Ishikawa (cell line): Measurements from ENCODE around the gene OSTM1.

Source experiments
- CEBPB ChIP-seq: IDR thresholded peaks from 2 replicates; pipeline ENCODE4 v1.6.1; 2012
- CREB1 ChIP-seq: IDR thresholded peaks from 2 replicates; pipeline ENCODE4 v1.6.1; 2012; ENCODE audit warnings: low read depth
- EGR1 ChIP-seq: IDR thresholded peaks from 2 replicates; pipeline ENCODE4 v1.6.1; 2012
- EP300 ChIP-seq: IDR thresholded peaks from 2 replicates; pipeline ENCODE4 v1.6.1; 2012; ENCODE audit warnings: borderline replicate concordance
- FOXM1 ChIP-seq: IDR thresholded peaks from 2 replicates; pipeline ENCODE4 v1.6.1; 2012; ENCODE audit warnings: low read depth, borderline replicate concordance
- NFIC ChIP-seq: IDR thresholded peaks from 2 replicates; pipeline ENCODE4 v1.6.1; 2012
- RAD21 ChIP-seq: IDR thresholded peaks from 2 replicates; pipeline ENCODE4 v1.6.1; 2012; ENCODE audit warnings: low read depth
- TAF1 ChIP-seq: IDR thresholded peaks from 2 replicates; pipeline ENCODE4 v1.6.1; 2012; ENCODE audit warnings: low read depth, mild to moderate bottlenecking
- TCF12 ChIP-seq: IDR thresholded peaks from 2 replicates; pipeline ENCODE4 v1.6.1; 2012; ENCODE audit warnings: low read depth
- TEAD4 ChIP-seq: IDR thresholded peaks from 2 replicates; pipeline ENCODE4 v1.6.1; 2012
- YY1 ChIP-seq: IDR thresholded peaks from 2 replicates; pipeline ENCODE4 v1.6.1; 2012; ENCODE audit warnings: low read depth
- ZBTB7A ChIP-seq: IDR thresholded peaks from 2 replicates; pipeline ENCODE4 v1.6.1; 2012; ENCODE audit warnings: low read depth
- TF ChIP-seq, protein P1 (sequence below): IDR thresholded peaks from 2 replicates; pipeline ENCODE4 v1.6.1; 2012
- TF ChIP-seq, protein P2 (sequence below): IDR thresholded peaks from 2 replicates; pipeline ENCODE4 v1.6.1; 2012
- TF ChIP-seq, protein P3 (sequence below): IDR thresholded peaks from 2 replicates; pipeline ENCODE4 v1.6.1; 2012; ENCODE audit warnings: low read depth, mild to moderate bottlenecking

Gene OSTM1

DNA sequence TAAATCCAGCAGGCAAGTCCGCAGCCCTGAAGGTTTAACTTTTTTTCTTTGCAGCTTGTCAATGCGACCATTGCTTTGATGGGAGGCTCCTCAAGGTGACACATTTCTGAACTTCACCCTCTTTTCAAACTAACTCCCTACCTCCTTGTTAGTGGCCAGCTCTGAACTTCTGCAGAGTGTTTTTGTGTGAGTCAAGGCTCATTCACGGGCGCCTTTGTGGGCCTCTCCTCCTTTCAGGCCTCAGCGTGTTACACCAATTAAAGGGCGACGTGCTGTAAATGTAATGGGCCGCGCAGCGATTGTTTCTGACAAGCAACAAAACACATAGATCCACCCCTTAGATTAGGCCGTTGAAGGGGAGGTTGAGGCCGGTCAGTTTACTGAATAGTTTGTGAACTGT is 45.8 kb upstream of the OSTM1 start:
- TF ChIP-seq CREB1, result no peak
- no peak for TF ChIP-seq NFIC
- no peak for TF ChIP-seq TEAD4
- TF ChIP-seq EP300, result no peak
- TF ChIP-seq FOXM1, result no peak
- TF ChIP-seq RAD21, result no peak
- no peak for TF ChIP-seq TAF1
- TF ChIP-seq, protein P1, sequence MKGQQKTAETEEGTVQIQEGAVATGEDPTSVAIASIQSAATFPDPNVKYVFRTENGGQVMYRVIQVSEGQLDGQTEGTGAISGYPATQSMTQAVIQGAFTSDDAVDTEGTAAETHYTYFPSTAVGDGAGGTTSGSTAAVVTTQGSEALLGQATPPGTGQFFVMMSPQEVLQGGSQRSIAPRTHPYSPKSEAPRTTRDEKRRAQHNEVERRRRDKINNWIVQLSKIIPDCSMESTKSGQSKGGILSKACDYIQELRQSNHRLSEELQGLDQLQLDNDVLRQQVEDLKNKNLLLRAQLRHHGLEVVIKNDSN, result no peak
- TF ChIP-seq YY1, result no peak
- TF ChIP-seq EGR1, result no peak
- TF ChIP-seq, protein P2, sequence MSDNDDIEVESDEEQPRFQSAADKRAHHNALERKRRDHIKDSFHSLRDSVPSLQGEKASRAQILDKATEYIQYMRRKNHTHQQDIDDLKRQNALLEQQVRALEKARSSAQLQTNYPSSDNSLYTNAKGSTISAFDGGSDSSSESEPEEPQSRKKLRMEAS, result no peak
- no peak for TF ChIP-seq CEBPB
- TF ChIP-seq ZBTB7A, result no peak
- TF ChIP-seq, protein P3, sequence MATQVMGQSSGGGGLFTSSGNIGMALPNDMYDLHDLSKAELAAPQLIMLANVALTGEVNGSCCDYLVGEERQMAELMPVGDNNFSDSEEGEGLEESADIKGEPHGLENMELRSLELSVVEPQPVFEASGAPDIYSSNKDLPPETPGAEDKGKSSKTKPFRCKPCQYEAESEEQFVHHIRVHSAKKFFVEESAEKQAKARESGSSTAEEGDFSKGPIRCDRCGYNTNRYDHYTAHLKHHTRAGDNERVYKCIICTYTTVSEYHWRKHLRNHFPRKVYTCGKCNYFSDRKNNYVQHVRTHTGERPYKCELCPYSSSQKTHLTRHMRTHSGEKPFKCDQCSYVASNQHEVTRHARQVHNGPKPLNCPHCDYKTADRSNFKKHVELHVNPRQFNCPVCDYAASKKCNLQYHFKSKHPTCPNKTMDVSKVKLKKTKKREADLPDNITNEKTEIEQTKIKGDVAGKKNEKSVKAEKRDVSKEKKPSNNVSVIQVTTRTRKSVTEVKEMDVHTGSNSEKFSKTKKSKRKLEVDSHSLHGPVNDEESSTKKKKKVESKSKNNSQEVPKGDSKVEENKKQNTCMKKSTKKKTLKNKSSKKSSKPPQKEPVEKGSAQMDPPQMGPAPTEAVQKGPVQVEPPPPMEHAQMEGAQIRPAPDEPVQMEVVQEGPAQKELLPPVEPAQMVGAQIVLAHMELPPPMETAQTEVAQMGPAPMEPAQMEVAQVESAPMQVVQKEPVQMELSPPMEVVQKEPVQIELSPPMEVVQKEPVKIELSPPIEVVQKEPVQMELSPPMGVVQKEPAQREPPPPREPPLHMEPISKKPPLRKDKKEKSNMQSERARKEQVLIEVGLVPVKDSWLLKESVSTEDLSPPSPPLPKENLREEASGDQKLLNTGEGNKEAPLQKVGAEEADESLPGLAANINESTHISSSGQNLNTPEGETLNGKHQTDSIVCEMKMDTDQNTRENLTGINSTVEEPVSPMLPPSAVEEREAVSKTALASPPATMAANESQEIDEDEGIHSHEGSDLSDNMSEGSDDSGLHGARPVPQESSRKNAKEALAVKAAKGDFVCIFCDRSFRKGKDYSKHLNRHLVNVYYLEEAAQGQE, result no peak
- no peak for TF ChIP-seq TCF12

DNA sequence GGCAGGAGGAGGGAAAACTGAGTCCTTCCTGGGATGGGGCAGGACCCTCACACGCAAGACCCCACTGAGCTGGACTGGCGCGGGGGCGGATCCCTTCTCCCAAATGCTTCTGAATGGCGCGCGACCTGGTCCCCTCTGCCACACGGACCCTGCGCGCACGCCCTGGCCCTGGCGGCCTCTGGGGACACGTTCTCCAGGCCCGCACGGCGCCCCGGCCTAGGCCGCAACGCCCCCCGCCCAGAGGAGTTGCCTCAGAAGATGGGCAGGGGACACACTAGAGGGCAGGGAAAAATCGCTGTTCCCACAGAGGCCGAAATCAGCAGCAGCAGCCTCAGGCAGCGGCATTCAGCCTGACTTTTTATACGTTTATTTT is 45.2 kb upstream of the OSTM1 start:
- no peak for TF ChIP-seq TEAD4
- no peak for TF ChIP-seq TCF12
- TF ChIP-seq, protein P2, result no peak
- no peak for TF ChIP-seq TAF1
- TF ChIP-seq, protein P3, result no peak
- TF ChIP-seq, protein P1, result no peak
- TF ChIP-seq FOXM1, result no peak
- no peak for TF ChIP-seq EGR1
- TF ChIP-seq NFIC, result no peak
- no peak for TF ChIP-seq CREB1
- TF ChIP-seq RAD21, result no peak
- no peak for TF ChIP-seq ZBTB7A
- no peak for TF ChIP-seq EP300
- no peak for TF ChIP-seq YY1
- no peak for TF ChIP-seq CEBPB

DNA sequence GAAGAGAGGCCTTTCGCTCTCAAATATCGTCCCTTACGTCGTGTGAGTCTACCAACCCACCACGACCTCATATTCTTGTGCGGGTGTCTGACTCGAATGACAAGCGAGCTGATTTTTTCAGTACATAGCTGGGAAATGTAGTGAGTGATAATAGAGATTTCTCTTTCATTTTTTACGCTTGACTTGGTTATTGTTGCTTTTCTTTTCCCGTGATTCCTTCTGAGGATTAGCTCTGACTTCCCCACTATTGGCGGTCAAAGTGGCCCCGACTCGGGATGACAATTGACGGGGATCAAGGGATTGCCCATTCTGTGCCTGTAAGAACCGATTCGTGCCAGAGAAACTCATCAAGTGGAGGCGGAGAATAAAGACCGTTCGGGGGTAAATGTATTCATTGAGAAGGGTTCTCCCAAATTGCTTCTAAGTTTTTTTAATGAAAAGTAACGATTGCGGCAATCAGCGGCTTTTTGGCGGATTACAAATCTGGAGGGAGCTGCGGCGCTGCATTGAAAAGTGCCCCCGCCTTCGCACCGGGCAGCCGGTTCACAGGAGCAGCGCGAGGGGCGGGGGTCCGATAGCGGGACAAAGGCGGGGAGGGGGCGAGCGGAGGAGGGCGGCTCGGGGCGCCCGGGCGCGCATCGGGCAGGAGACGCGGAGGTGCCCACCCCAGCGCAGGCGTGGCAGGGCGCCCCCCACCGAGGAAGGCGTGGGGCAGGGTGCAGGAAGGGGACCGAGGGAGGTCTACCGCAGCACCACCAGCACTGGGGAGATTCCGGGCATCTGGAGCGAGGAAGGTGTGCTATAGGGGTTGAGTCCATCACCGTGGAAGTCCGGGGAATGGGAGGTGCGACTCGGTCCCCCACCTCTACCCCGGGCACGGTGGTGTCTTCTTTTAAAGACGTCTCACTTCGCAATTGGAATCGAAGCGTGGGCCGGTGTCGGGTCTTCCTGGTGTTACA is 44.5 kb upstream of the OSTM1 start:
- no peak for TF ChIP-seq RAD21
- TF ChIP-seq, protein P1, result no peak

DNA sequence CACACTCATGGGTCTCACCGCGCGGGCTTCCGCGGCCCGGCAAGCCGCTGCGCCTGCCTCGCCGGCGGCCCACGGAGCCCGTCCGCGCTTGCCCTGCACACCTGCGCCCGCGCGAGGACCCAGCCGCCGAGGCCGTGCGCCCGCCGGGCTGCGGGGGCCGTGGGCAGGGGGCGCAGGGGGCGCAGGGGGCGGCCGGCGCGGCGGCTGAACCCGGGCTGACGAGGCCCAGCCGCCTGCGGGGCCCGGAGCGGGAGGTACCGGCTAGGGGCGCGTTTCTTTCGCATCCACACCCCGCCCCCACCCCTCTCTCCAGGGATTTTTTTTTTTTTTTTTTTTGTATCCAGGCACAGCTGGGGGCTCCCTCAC is 43.8 kb upstream of the OSTM1 start:
- TF ChIP-seq, protein P1, result no peak
- no peak for TF ChIP-seq ZBTB7A
- TF ChIP-seq EP300, result no peak
- no peak for TF ChIP-seq CREB1
- TF ChIP-seq NFIC, result no peak
- TF ChIP-seq, protein P3, result no peak
- no peak for TF ChIP-seq TEAD4
- TF ChIP-seq TAF1, result no peak
- no peak for TF ChIP-seq TCF12
